GM15510 (cell line): ENCODE data around the gene PNRC2.

Source experiments
- POLR2A ChIP-seq: IDR thresholded peaks from 3 replicates; pipeline ENCODE4 v1.6.1; 2011; ENCODE audit warnings: borderline replicate concordance; ENCODE audit not compliant: insufficient read length; ENCODE audit errors: extremely low read depth

PNRC2 gene

GRCh38 chr1:23959461-23960290 lies at the start of gene PNRC2:
Gene PNRC2, plus strand, starts transcription at chr1:23959828. Its CDS starts 1,630 bp downstream, at chr1:23961458.
- peak; percentile 78 for TF ChIP-seq POLR2A

DNA sequence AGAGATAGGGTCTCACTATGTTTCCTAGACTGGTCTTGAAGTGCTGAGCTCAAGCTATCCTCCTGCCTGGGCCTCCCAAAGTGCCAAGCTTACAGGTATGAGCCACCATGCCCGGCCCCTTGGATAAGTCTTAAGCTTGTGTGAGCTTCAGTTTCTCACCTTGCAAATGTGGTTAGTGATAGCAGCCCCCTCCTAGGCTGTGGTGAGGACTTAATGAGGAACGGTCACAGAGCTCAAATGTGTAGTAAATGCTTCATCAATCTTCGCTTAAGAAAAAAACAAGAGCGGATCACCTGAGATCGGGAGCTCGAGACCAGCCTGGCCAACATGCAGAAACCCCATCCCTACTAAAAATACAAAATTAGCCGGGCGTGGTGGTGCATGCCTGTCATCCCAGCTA lies 49.5 kb upstream of the PNRC2 start:
- no peak for TF ChIP-seq POLR2A

GRCh38 chr1:23910553-23911246 lies 48.9 kb upstream of the PNRC2 start:
- TF ChIP-seq POLR2A, result peak; percentile 70

DNA sequence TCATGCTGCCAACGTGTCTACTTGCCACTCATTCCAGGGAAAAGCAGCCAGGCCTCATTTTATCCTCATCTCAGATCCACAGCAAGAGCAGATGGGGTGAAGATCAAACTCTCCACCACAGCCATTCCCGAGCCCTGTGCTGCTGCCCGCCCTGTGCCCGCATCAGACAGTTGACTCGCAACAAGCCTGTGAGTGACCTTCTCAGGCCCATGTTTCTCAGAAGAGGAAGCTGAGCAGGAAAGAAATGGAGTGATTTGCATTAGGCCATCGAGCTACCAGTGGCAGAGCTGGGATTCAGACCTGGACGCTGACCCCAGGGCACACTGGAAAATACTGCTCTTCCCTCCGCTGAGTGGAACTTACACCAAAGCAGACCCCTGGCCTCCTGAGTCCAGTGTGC lies 47.7 kb upstream of the PNRC2 start:
- TF ChIP-seq POLR2A, result no peak

DNA sequence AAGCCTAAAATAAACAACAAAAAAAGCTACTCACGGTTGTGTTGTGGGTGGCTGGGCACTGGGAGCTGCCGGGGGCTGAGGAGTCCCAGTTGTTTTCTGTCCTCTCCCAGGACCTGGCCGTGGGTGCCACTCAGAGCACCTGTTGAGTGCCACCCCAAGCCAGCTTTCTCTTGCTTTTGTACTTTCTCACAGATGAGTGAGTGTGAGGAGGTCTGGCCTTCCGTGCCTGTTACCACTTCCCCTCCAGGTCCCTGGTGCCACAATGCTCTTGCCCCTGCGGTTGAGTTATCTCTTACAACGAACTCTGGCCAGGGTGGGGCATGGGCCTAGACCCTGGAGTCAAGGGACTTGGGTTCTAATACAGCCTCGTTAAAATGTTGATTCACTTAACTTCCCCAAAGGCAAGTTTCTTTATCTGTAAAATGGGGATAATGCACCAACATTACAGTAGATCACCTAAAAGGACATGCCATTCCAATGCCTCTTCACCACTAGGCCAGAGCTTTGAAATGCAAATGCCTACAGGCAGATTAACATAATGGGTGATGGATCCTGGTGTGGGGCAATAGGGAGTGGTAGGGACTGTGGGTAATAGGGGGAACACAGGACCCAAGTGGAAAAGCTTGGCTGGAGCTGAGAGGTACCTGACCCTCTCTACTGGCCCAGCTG lies 46.3 kb upstream of the PNRC2 start, which contains the start of gene CNR2:
TSS of gene CNR2 (minus strand) at position 151 of the 669 bp plus-strand sequence. CDS start 37,745 bp downstream, outside the sequence.
- peak; percentile 64 for TF ChIP-seq POLR2A

DNA sequence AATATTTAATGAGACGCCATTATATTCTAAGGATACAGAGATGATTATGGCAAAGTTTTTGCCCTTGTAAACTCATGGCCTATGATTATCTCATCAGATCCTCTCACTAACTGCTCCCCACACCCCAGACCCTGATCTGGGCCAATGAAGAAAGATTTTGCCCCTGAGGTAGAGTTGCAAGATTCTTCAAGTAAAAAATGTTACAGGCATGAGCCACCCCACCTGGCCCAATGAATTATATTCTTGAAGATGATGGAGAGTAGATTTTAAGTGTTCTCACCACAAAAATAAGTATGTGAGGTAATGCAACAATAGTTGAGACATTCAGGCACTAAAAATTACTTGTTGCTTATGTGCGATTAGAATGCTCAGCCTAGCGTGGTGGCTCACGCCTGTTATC lies 44.7 kb upstream of the PNRC2 start:
- TF ChIP-seq POLR2A, result no peak

- no peak for TF ChIP-seq POLR2A
Measured at GRCh38 chr1:23915466-23915865, 44.2 kb upstream of the PNRC2 start.

DNA sequence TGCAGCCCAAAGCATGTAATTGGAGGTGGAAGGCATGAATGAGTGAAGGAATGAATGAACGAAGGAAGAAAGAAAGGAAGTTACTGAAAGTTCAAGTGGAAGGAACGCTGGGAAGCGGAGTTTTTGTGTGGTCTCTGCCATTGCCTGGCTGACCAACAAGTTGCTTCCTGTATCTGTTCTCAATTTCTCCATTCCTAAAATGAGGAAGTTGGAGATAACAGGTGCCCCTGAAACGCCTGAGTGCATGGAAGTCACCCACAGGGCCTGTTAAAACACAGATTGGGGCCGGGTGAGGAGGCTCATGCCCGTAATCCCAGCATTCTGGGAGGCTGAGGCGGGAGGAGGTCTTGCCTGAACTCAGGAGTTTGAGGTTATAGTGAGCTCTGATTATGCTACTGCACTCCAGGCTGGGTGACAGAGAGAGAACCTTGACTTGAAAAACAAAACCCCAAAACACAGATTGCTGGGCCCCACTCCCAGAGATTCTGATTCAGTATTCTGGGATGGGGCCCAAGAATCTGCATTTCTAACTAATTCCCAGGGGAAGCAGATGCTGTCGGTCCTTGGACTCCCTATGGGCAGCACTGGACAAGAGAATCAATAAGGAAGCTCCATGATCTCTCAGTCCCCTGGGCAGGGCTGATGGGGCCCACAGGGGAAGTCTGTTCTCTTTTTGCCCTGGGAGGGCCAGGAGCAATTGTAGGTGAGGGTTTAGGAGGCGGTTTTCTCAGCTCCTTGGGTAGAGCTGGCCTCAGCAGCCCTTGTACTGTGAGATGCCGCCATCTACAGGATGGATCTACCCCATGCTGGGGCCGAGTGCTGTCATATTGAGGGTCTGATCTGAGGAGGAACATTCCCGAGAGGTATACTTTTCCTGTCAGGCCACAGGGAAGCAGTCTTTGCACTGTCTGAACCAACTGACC lies 43.2 kb upstream of the PNRC2 start:
- TF ChIP-seq POLR2A, result no peak

DNA sequence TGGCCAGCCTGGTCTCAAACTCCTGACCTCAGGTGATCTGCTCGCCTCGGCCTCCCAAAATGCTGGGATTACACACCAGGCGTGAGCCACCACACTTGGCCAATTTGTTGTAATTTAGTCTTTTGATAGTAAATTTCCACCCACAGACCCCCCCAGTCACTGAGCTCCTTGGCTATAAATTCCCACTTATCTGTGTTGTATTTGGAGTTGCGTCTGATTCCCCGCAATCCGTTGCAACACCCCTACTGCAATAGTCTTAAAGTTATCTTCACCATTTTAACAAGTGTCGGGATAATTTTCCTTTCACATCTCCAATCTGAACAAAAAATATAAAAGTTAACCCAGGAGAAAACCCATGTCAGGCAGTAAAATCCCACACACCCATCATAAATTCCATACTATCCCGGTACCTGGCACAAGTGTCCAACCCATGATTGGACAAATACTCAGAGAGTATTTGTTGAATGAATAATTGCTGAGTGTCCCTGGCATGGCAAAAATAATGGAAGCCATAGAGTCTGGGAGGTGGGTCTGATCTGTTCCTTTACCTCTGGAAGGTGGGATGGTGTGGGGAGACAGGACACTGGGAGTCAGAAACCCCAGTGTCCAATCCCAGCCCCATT lies 37.2 kb upstream of the PNRC2 start:
- TF ChIP-seq POLR2A, result no peak

DNA sequence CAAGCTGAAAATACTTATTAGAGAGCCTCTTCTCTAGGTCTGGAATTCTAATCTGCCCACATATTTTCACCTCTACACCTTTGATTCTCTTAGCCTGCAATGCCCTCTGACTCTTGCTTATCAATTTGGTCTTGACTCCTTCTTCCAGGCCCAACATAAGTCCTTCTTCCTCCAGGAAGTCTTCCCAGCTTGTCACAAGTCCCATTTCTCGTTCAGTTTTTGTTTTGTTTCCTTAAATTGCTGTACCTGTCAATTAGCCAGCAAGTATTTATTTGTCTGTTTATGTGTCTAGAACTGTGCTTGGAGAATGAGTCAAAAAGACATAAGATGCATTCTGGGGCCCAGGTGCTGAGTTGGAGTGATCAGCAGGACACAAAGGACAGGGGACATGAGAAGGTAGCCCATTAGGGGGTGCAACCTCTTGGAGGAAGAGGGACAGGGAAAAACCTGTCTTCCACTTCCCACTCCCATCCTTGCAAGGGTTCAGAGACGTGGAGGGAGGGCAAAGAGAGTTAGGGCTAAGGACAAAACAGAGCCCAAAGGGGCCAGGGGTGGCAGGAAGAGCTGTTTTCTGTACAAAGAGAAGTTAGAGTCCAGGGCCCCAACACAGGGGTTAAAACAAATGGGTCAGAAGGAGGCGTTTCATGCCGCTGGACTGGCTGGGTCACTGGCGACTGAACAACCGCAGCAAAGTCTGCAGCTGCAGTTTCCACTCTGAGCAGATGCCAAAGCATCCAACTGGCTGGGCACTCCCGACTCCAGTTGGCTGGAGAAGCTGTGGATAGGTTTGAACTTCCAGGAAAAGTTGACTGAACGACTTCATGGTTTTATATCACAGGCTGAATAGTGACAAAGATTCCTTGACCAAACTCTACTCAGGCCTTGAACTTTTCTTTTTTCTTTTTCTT lies 35.8 kb upstream of the PNRC2 start:
- TF ChIP-seq POLR2A, result no peak

- no peak for TF ChIP-seq POLR2A
Measured at GRCh38 chr1:23924601-23925000, 35.0 kb upstream of the PNRC2 start.

DNA sequence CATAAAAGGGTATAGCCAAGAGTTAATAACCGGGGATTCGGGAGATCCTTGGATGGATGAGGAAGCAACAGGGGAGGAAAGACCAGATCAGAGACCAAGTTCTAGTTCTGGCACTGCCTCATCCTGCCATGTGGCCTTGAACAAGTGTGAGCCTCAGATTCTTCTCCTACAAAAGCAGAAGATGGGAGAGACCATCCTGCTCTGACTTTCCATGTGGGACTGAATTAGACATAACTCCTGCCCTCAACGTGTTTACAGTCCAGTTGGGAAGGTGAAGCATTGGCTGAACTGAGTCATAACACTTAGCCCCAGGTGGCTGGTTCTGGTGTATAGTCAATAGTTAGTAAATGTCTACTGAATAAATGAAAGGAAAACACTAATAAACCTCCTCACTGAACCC lies 34.3 kb upstream of the PNRC2 start:
- no peak for TF ChIP-seq POLR2A

- no peak for TF ChIP-seq POLR2A
Measured at GRCh38 chr1:23927097-23927496, 32.5 kb upstream of the PNRC2 start.

DNA sequence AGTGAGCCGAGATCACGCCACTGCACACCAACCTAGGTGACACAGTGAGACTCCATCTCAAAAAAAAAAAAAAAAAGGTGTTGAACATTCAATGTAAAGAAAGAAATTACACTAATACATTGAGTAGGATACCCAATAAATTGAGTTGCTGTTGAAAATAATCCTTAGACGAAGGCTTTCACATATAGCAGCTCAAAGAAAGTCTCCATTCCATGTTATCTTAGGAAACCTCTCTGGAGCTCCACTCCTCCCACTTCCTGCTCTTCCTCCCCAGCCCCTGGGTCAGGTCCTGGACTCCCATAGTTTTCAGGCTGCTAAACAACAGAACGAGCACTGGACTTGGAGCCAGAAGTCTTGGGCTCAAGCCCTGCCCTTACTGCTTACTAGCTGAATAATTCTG lies 30.8 kb upstream of the PNRC2 start:
- TF ChIP-seq POLR2A, result no peak

- TF ChIP-seq POLR2A, result no peak
Measured at GRCh38 chr1:23930270-23930669, 29.4 kb upstream of the PNRC2 start.
